HG03025 (cell line): ENCODE data around the gene TMPRSS13.

Experiments
- ATAC-seq: cut with Tn5 transposase; IDR thresholded peaks from one replicate; pipeline ENCODE4 v1.9.1; 2021; ENCODE audit warnings: mild to moderate bottlenecking, moderate library complexity; ENCODE audit not compliant: unreplicated experiment, low FRiP score

Gene TMPRSS13

DNA sequence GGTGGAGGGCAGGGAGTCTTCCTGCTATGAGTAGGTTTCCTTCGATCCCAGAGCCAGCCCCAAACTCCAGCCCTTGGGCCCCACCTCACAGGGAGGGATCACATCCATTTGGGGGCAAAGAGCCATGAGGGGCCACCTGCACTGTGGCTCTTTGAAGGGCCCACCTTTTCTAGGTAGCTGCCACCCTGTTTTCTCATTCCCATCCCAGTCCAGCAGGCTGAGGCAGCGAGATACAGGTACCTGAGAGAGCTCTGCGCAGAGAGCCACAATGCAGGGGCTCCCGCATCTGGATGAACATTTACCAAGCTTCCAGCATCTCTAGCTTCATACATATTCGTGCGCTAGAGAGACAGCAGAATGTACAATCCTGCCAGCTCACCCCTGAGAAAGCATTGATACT, 69.1 kb downstream of the TMPRSS13 start:
- no peak for ATAC-seq

DNA sequence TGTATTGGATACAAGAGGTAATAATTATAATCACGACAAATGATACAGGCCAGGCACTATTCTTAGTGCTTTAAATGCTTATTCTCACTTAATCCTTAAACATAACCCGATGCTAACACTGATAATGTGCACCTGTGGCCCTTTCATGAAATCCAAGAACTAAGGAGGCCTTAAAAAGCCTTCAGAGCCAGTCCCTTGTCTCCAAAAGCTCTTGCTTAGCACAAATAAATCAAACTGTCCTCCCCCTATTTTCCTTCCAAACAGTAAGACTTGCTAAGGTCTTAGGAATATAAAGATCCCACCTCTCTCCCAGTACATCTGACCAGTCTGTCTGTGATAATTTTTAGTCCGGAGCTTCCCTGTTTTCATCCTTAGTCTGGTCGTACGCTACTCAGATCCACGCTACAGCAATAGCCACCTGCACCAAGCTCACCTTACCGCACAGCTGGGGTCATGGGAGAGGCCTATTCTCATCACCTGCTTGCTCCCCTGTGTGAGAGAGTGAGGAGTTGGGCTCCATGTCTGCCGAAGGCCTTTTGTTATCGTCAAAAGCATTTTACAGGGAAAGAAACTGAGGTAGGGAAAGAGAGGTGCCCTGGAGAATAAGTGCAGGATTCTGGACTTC, 69.6 kb downstream of the TMPRSS13 start:
- no peak for ATAC-seq

DNA sequence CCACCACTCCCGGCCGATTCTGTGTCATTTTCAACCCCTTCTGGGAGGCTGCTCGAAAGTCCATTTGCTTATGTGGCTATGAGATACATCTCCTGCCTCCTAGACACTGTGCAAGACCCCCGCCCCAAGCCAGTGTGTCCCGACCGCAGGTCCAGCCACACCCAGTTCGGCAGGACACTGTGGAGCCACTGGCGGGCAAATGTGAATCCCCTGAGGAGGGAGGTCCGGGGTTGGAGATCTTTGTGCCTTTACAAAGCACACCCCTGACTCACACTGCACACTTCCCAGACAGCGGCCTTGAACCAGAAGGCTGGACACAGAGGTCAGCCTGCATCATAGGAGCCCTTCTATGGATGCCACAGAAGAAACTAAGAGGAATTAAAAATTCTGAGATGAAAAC, 70.1 kb downstream of the TMPRSS13 start:
- ATAC-seq = no peak

DNA sequence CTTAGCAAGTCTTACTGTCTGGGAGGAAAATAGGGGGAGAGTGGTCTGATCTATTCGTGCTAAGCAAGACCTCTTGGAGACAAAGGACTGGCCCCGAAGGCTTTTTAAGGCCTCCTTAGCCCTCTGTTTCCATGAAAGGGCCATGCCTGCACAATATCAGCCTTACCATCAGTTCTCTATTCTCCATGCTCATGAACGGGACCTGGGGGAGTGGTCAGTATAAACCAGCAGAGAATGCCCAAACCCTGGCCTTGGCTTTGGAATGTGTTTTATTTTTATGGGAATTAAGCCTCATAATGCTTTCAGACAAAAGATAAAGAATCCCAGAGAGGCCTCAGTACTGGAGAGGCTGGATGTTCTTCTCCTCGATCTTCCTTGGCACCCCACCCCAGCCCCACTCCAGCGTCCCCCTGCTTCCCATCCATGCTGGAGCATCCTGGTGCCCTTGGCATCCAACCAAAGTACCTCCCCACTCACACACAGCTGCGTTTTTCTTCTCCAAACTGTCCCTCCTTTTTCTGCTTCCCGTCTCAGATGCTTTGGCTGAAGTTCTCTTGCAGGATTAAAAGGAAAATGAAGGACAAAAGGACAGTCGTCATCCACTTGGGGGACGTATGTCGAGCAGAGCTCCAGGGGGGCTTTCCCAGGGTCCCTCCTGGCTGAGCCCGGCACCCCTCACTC, 71.3 kb downstream of the TMPRSS13 start:
- no peak for ATAC-seq

DNA sequence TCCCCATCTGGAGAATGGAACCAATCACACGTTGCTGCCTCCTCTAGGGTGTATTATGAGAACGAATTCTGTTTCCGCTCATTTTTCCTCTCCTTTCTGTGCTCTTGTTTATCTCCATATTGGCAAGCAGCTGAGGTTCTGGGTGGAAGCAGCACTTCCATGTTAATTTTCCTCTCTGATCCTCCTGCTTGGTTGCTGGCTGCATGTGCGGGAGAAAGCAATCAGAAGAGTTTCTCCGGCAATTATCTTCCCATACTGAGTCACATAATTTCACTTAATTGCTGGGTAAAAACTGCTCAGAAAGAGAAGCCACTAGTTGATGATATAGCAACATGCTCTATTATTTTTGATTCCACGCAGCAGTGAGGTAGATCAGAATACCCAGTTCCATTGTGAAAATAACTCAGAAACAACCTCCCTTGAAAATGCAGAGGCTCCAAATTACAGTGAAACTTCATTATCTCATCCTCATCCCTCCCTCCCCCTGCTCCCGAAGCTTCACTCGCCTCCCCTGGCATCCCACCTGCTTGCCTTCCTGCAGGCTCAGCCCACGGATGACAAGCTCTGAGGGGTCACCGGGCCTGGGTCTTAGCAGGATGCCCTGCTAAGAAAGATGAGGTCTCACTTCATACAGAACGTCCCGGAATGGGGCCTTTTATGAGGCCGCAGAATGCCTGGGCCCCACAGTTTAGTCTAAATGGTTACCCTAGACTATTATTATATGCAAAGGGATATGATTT, 73.1 kb downstream of the TMPRSS13 start:
- no peak for ATAC-seq

DNA sequence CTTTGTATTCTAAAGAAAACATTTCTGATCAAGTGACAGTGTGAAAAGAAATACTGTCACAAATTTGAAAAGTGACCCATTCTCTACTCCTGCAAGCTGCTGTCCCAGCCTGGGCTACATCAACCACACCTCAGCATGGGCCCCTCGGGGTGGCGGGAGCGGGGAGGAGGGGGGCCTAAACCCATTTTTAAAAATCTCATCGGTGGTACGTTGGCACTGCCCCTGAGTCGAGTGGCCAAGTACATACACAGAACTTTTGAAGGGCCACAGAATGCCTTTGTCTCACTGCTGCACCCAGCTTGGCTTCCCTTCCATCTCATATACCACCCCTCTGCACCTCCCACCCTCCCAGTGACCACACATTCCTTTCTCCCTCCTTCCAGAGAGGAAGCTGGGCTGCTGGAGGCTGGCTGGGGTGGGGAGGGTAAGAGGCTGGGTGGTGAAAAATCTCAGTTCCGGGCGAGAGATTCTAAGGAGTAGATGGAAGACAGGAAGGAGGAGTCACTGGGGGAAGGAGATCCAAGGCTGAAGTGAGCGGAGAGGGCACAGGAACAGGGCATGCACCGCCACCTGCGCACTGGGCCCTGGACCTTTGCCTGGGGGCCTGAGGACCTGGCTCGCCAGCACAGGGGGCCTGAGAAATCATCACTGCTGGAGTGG, 73.9 kb downstream of the TMPRSS13 start:
- no peak for ATAC-seq

DNA sequence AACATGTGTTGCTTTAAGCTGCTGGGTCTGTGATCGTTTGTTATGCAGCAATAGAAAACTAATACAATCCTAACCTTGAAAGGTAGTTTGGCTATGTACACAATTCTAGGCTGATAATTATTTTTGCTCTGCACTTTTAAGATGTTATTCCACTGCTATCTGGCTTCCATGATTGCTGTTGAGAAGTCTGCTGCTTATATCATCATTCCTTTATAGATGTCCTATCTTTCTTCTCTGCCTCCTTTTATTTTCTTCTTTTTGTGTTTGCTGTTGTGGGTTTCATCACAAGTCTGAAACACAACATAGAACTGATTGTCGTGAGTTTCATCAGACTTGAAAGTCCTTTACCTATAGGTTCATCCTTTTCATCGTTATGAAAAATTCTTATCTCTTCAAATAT, 76.9 kb downstream of the TMPRSS13 start:
- no peak for ATAC-seq

DNA sequence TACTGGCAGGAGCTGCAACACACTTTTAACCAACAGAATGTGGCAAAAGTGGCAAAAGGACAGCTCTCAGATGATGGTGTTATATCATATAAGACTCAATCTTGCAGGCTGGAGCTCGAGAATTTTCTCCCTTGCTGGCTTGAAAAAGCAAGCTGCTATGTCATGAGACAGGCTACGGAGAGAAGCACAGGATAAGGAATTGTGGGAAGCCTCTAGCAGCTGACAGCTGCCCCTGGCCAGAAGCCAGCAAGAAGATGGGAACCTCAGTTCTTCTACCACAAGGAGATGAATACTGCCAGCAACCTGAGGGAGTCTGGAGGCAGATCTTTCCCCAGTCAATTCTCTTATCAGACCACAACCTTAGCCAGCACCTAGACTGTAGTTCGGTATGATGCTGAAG, 77.3 kb downstream of the TMPRSS13 start:
- ATAC-seq = no peak

DNA sequence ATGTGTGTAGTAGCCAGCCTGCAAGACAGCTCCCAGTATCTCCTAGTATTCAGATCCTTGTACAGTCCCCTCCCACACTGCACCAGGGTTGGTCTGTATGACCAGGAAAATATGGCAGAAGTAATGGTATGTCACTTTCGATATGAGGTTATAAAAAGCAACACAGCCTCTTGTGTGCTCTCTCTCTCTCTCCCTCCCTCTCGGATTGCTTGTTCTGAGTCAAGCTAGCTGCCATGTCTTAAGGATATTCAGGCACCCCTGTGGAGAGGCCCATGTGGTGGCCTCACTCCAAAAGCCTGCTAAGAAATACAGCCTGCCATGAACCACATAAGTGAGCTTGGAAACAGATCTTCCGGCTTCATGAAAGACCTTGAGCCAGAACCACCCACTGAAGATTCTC, 78.1 kb downstream of the TMPRSS13 start:
- ATAC-seq = no peak
